HCT116 (cell line): ENCODE results near the gene DNAAF5. TPM values are rescaled to one million over a fixed set of nuclear protein-coding genes. Genes with fewer than 3 reads are reported as not detected.
A peak's percentile ranks its signal among the peaks of the same experiment; 100 is the strongest.

Source experiments
- ATAC-seq: fragments of 200-7000 bp; cut with Tn5 transposase; 2 replicates; pipeline ENCODE4 v1.9.1; 2020; ENCODE audit warnings: mild to moderate bottlenecking, moderate library complexity
- BruUV-seq: library from RNA; stranded (reverse); fragments of 400-500 nt; replicated peaks from 2 replicates; lab custom pipeline; 2021; lab: Mats Ljungman, UMichigan
- CTCF ChIA-PET: fragments of 300-600 bp; sonication (Branson Sonifier 250); formaldehyde crosslinking; loops from one replicate; lab custom pipeline; 2021; ENCODE audit warnings: antibody characterized with exemption; lab: Charles Lee
- POLR2A ChIA-PET: fragments of 300-600, 350-600 bp; sonication (Branson Sonifier 250); formaldehyde crosslinking; loops from one replicate; lab custom pipeline; 2021; ENCODE audit warnings: antibody characterized with exemption; lab: Charles Lee
- RAD21 ChIA-PET, 2 experiments: fragments of 300-600 bp; sonication (Branson Sonifier 250); formaldehyde crosslinking; loops; one replicate each; lab custom pipeline; 2023; ENCODE audit warnings: low total read pairs in 2 of 2; ENCODE audit not compliant: uncharacterized antibody in 2 of 2, unreplicated experiment in 2 of 2, low non-redundant PET in 1 of 2; lab: Charles Lee
- DNase-seq: peaks from one replicate; pipeline ENCODE4 v3.0.0-alpha.2; 2010; ENCODE audit warnings: low read depth, low spot score
- H2AFZ ChIP-seq: fragments of 200-600 bp; shearing (Covaris generic), sonication (generic); 2 replicates; pipeline ENCODE4 v1.6.1; 2017; ENCODE audit warnings: low read depth, mixed run types, mixed read lengths, antibody characterized with exemption, low read length; ENCODE audit not compliant: poor library complexity, severe bottlenecking
- H3K27ac ChIP-seq: 2 replicates; pipeline ENCODE4 v1.5.1; 2012; ENCODE audit warnings: low read depth, low read length
- H3K27me3 ChIP-seq: fragments of 200-600 bp; sonication (generic); 2 replicates; pipeline ENCODE4 v1.6.1; 2016; ENCODE audit warnings: mixed run types, low read length, mixed read lengths; ENCODE audit not compliant: insufficient read depth
- H3K36me3 ChIP-seq, 2 experiments: fragments of 200-500 bp in 1 of 2; fragments of 200-600 bp in 1 of 2; sonication (Bioruptor generic) in 1 of 2; sonication (generic) in 1 of 2; 2 replicates each; pipeline versions ENCODE4 v1.5.1 to v1.6.1; 2014 to 2016; ENCODE audit warnings: low read length in 2 of 2, inconsistent platforms in 1 of 2, mixed read lengths in 1 of 2, mixed run types in 1 of 2; ENCODE audit not compliant: insufficient read depth in 2 of 2, control insufficient read depth in 1 of 2
- H3K4me1 ChIP-seq, 2 experiments: fragments of 200-600 bp in 1 of 2; sonication (generic) in 1 of 2; 2 replicates each; pipeline versions ENCODE4 v1.5.1 to v1.6.1; 2012 to 2017; ENCODE audit warnings: low read length in 2 of 2, inconsistent platforms in 1 of 2, mild to moderate bottlenecking in 1 of 2, mixed read lengths in 1 of 2, mixed run types in 1 of 2, moderate library complexity in 1 of 2; ENCODE audit not compliant: insufficient read depth in 2 of 2, control insufficient read depth in 1 of 2
- H3K4me2 ChIP-seq: fragments of 200-600 bp; sonication (generic); 2 replicates; pipeline ENCODE4 v1.6.1; 2017; ENCODE audit warnings: mixed run types, low read length, mixed read lengths
- H3K4me3 ChIP-seq, 2 experiments: fragments of 200-600 bp in 1 of 2; sonication (generic) in 1 of 2; replicated peaks in 1 of 2; 2 replicates each; pipeline ENCODE4 v1.5.1; 2011 to 2016; ENCODE audit warnings: low read length in 2 of 2, control low read depth in 1 of 2, low read depth in 1 of 2, mild to moderate bottlenecking in 1 of 2, mixed read lengths in 1 of 2, mixed run types in 1 of 2
- H3K79me2 ChIP-seq: fragments of 200-600 bp; sonication (generic); 2 replicates; pipeline ENCODE4 v1.6.1; 2017; ENCODE audit warnings: mild to moderate bottlenecking, mixed run types, low read length, moderate library complexity, mixed read lengths; ENCODE audit not compliant: insufficient read depth
- H3K9ac ChIP-seq: fragments of 200-600 bp; sonication (generic); 2 replicates; pipeline ENCODE4 v1.6.1; 2016; ENCODE audit warnings: low read length, mixed read lengths
- H3K9me2 ChIP-seq: fragments of 200-600 bp; sonication (generic), shearing (Covaris generic); 2 replicates; pipeline ENCODE4 v1.6.1; 2017; ENCODE audit warnings: mixed run types, mild to moderate bottlenecking, moderate library complexity; ENCODE audit not compliant: insufficient read depth
- H3K9me3 ChIP-seq, 2 experiments: fragments of 200-500 bp in 1 of 2; fragments of 200-600 bp in 1 of 2; sonication (Bioruptor generic) in 1 of 2; sonication (generic) in 1 of 2; 2 replicates each; pipeline ENCODE4 v1.6.1; 2014 to 2017; ENCODE audit warnings: low read length in 2 of 2, mixed read lengths in 2 of 2, inconsistent platforms in 1 of 2, low read depth in 1 of 2, mild to moderate bottlenecking in 1 of 2, mixed run types in 1 of 2, moderate library complexity in 1 of 2; ENCODE audit not compliant: control insufficient read depth in 1 of 2, insufficient read depth in 1 of 2
- H4K20me1 ChIP-seq: fragments of 200-600 bp; sonication (generic), shearing (Covaris generic); 2 replicates; pipeline ENCODE4 v1.6.1; 2017; ENCODE audit warnings: mixed run types, mild to moderate bottlenecking, moderate library complexity; ENCODE audit not compliant: insufficient read depth
- ELF1 ChIP-seq: IDR thresholded peaks from 2 replicates; pipeline ENCODE4 v1.6.1; 2012; ENCODE audit warnings: low read depth, borderline replicate concordance
- EZH2 ChIP-seq: fragments of 200-600 bp; sonication (generic); IDR thresholded peaks from 2 replicates; pipeline ENCODE4 v1.6.1; 2017; ENCODE audit warnings: antibody characterized with exemption, mixed run types
- JUND ChIP-seq: IDR thresholded peaks from 2 replicates; pipeline ENCODE4 v1.6.1; 2012
- POLR2AphosphoS5 ChIP-seq: IDR thresholded peaks from 2 replicates; pipeline ENCODE4 v1.6.1; 2011; ENCODE audit warnings: mild to moderate bottlenecking, low read depth, low read length, moderate library complexity
- RAD21 ChIP-seq: IDR thresholded peaks from 2 replicates; pipeline ENCODE4 v1.6.1; 2012; ENCODE audit warnings: low read depth, mild to moderate bottlenecking
- SP1 ChIP-seq: IDR thresholded peaks from 2 replicates; pipeline ENCODE4 v1.6.1; 2012; ENCODE audit warnings: low read depth
- TCF7L2 ChIP-seq: IDR thresholded peaks from 2 replicates; pipeline ENCODE4 v1.7.0; 2011; ENCODE audit warnings: borderline replicate concordance, inconsistent platforms; ENCODE audit not compliant: insufficient read depth, insufficient read length; ENCODE audit errors: extremely low read depth
- YY1 ChIP-seq: IDR thresholded peaks from 2 replicates; pipeline ENCODE4 v1.6.1; 2011; ENCODE audit warnings: low read length, low read depth, moderate library complexity, mild to moderate bottlenecking; ENCODE audit not compliant: insufficient replicate concordance; ENCODE audit errors: extremely low read depth
- ZFX ChIP-seq: fragments of 450-650 bp; IDR thresholded peaks from 2 replicates; pipeline ENCODE4 v1.6.1; 2017
- intact Hi-C: fragments of 100-400 bp; cut with micrococcal nuclease; formaldehyde crosslinking; loops from 2 replicates; pipeline ENCODE4 v1.10.0; 2022
- total RNA-seq: library from RNA; stranded (reverse); gene quantifications from one replicate; pipeline ENCODE4 v1.2.1, GENCODE V29; 2021; ENCODE audit not compliant: unreplicated experiment
- TF ChIP-seq, protein P1 (sequence below): IDR thresholded peaks from 2 replicates; pipeline ENCODE4 v1.6.1; 2012
- TF ChIP-seq, protein P2 (sequence below): IDR thresholded peaks from 2 replicates; pipeline ENCODE4 v1.6.1; 2012
- TF ChIP-seq, protein P3 (sequence below), 3 experiments: fragments of 200-600 bp in 1 of 3; sonication (generic) in 1 of 3; IDR thresholded peaks in 2 of 3; conservative IDR thresholded peaks in 1 of 3; 2 replicates each; pipeline ENCODE4 v1.5.1; 2012 to 2017; ENCODE audit warnings: low read depth in 2 of 3, low read length in 2 of 3, antibody characterized with exemption in 1 of 3, borderline replicate concordance in 1 of 3, control low read depth in 1 of 3, mild to moderate bottlenecking in 1 of 3, mixed read lengths in 1 of 3, mixed run types in 1 of 3, moderate library complexity in 1 of 3; ENCODE audit not compliant: insufficient read depth in 1 of 3

The DNAAF5 gene
- total RNA-seq, 1 experiment from 2014 or later = 69.4 TPM

DNA sequence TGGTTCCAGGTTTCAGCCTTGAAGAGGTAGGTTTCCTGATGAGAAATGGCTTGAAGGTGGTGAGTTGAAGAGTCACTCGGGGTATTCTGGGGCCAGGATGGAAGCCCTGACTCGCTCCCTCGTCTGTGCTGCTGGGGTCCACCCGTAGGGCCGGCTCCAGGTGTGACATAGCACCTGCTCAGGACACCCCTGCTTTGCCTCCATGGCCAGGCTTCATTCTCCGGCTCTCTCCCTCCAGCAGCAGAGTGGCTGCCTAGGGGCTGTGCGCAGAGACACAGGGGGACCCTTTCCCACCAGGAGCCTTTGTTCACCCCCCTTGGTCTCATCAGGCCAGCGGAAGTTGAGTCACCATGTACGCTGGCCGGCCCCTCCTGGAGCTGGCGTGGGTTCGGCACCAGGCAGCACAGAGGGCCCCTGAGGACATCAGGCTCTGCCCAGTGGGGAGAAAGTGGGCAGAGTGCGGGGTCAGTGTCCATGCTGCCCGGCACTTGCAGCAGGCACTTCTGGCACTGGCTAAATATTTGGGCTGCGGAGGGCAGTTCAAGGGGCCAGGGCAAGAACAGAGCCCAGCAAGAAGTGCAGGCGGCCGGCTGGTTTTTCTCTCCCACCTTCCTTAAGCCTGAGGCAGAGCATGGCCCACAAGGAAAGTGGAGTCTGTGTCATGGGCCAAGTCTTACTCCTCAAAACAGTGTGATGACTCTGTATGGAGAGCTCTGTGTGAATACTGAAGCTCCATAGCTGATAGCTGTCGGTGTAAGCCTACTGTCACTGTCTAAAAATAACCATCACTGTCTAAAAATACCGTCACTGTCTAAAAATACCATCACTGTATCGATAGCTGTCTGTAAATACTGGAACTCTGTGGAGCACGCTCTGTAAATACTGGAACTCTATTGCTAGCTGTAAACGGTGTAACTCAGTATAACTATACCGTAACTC, 4.3 kb downstream of the DNAAF5 start (continued):
- TF ChIP-seq RAD21 (no peak), ZFX (no peak), POLR2AphosphoS5 (no peak), SP1 (no peak), TCF7L2 (no peak)
- TF ChIP-seq, protein P1, sequence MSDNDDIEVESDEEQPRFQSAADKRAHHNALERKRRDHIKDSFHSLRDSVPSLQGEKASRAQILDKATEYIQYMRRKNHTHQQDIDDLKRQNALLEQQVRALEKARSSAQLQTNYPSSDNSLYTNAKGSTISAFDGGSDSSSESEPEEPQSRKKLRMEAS = no peak
- TF ChIP-seq, protein P2, sequence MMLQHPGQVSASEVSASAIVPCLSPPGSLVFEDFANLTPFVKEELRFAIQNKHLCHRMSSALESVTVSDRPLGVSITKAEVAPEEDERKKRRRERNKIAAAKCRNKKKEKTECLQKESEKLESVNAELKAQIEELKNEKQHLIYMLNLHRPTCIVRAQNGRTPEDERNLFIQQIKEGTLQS = no peak
- TF ChIP-seq, protein P3, sequence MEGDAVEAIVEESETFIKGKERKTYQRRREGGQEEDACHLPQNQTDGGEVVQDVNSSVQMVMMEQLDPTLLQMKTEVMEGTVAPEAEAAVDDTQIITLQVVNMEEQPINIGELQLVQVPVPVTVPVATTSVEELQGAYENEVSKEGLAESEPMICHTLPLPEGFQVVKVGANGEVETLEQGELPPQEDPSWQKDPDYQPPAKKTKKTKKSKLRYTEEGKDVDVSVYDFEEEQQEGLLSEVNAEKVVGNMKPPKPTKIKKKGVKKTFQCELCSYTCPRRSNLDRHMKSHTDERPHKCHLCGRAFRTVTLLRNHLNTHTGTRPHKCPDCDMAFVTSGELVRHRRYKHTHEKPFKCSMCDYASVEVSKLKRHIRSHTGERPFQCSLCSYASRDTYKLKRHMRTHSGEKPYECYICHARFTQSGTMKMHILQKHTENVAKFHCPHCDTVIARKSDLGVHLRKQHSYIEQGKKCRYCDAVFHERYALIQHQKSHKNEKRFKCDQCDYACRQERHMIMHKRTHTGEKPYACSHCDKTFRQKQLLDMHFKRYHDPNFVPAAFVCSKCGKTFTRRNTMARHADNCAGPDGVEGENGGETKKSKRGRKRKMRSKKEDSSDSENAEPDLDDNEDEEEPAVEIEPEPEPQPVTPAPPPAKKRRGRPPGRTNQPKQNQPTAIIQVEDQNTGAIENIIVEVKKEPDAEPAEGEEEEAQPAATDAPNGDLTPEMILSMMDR (IDR thresholded peaks at IDR 0.05 in 2 of 3, conservative IDR thresholded peaks at IDR 0.05 in 1 of 3; ENCODE audit: borderline replicate concordance in 1 of 3, insufficient read depth in 1 of 3, low read depth in 2 of 3, low read length in 2 of 3) = no peak

DNA sequence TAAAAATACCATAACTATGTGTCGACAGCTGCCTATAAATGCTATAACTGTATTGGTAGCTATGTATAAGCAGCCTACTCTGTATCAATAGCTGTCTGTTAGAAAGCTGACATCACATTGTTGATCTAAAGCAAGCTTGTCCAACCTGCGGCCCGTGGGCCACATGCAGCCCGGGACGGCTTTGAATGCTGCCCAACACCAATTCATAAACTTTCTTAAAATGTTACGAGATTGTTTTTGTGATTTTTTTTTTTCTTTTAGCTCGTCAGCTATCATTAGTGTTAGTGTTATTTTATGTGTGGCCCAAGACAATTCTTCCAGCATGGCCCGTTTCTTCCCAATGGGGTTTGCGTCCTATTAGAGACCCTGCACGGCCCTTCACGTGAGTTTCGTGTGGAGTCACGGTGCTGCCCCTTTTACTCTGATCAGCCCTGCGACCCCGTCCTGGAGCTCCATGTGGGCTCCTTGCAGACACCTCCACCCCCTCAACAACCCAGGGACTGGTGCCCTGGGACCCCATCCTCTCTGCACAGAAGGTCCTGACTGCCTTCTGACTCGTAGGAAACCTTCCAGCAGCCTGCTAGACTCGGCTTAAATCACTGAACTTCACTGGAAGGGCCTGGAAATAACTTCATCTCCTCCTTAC, 5.1 kb downstream of the DNAAF5 start:
- peaks cover 92% of the 10 kb centered on the region for H3K79me2 ChIP-seq
- no peaks in the 10 kb centered on the region for H3K9me2 ChIP-seq
- intact Hi-C loops = no loop called here
- H3K9ac ChIP-seq = 0 out of 2 replicates have a peak overlapping the region, but pooled peaks have one; percentile 22
- RAD21 ChIA-PET = interaction anchor here in 1 of 2 experiments (0.6 kb wide), 1 partner anchor 398 kb away, joined by 6 read pairs; no protein-coding TSS in a partner anchor
- DNase-seq (no peak), ATAC-seq (no peak)
- no peak overlapping the region for H2AFZ ChIP-seq
- no peaks in the 10 kb centered on the region for H4K20me1 ChIP-seq
- H3K9me3 ChIP-seq = peaks cover 10 to 15% of the 10 kb centered on the region in 2 experiments; a peak in 2 of 4 replicates
- H3K4me1 ChIP-seq = peaks cover 21 to 26% of the 10 kb centered on the region in 2 experiments
- H3K4me3 ChIP-seq = no peak overlapping the region
- no TSS peak for BruUV-seq
- POLR2A ChIA-PET = no interaction called here
- CTCF ChIA-PET = no interaction called here
- H3K4me2 ChIP-seq = peak overlapping the region; percentile 43
- no peaks in the 10 kb centered on the region for H3K27me3 ChIP-seq
- peak overlapping the region; percentile 51 for H3K27ac ChIP-seq
- peaks cover 7 to 58% of the 10 kb centered on the region in 2 experiments; a peak in 3 of 4 replicates for H3K36me3 ChIP-seq
- TF ChIP-seq, protein P3 (IDR thresholded peaks at IDR 0.05 in 2 of 3, conservative IDR thresholded peaks at IDR 0.05 in 1 of 3; ENCODE audit: borderline replicate concordance in 1 of 3, insufficient read depth in 1 of 3, low read depth in 2 of 3, low read length in 2 of 3) = no peak
- no peak for TF ChIP-seq EZH2
- no peak for TF ChIP-seq ELF1
- no peak for TF ChIP-seq YY1
- no peak for TF ChIP-seq TCF7L2
- TF ChIP-seq, protein P1 = no peak
- TF ChIP-seq, protein P2 = no peak
- TF ChIP-seq JUND = no peak
